HEK293 (cell line): ENCODE data around the gene PACSIN2.

Source experiments
- ATF2 ChIP-seq: fragments of 450-650 bp; formaldehyde crosslinking; IDR thresholded peaks from 2 replicates; pipeline ENCODE4 v1.5.1; 2016; ENCODE audit warnings: missing biosample characterization, missing genetic modification characterization, low read depth
- BCL11A ChIP-seq: fragments of 450-650 bp; formaldehyde crosslinking; IDR thresholded peaks from 2 replicates; pipeline ENCODE4 v1.5.1; 2016; ENCODE audit warnings: low read depth, missing biosample characterization, missing genetic modification characterization
- GLI4 ChIP-seq: fragments of 450-650 bp; formaldehyde crosslinking; IDR thresholded peaks from 2 replicates; pipeline ENCODE4 v1.5.1; 2016; ENCODE audit warnings: missing biosample characterization, missing genetic modification characterization
- GLIS2 ChIP-seq: fragments of 450-650 bp; formaldehyde crosslinking; IDR thresholded peaks from 2 replicates; pipeline ENCODE4 v1.5.1; 2016; ENCODE audit warnings: missing biosample characterization, missing genetic modification characterization
- KLF8 ChIP-seq: fragments of 450-650 bp; formaldehyde crosslinking; IDR thresholded peaks from 2 replicates; pipeline ENCODE4 v1.5.1; 2016; ENCODE audit warnings: missing biosample characterization, missing genetic modification characterization
- REST ChIP-seq: fragments of 450-650 bp; formaldehyde crosslinking; IDR thresholded peaks from 2 replicates; pipeline ENCODE4 v1.5.1; 2016; ENCODE audit warnings: missing biosample characterization, missing genetic modification characterization
- ZBTB10 ChIP-seq: fragments of 450-650 bp; formaldehyde crosslinking; IDR thresholded peaks from 2 replicates; pipeline ENCODE4 v1.5.1; 2016; ENCODE audit warnings: missing biosample characterization, missing genetic modification characterization
- ZNF10 ChIP-seq: fragments of 450-650 bp; formaldehyde crosslinking; IDR thresholded peaks from 2 replicates; pipeline ENCODE4 v1.5.1; 2017; ENCODE audit warnings: missing biosample characterization, missing genetic modification characterization
- ZNF112 ChIP-seq: fragments of 450-650 bp; formaldehyde crosslinking; IDR thresholded peaks from 2 replicates; pipeline ENCODE4 v1.5.0; 2017; ENCODE audit warnings: missing biosample characterization, missing genetic modification characterization
- ZNF155 ChIP-seq: fragments of 450-650 bp; formaldehyde crosslinking; IDR thresholded peaks from 2 replicates; pipeline ENCODE4 v1.5.1; 2016; ENCODE audit warnings: missing biosample characterization, missing genetic modification characterization
- ZNF19 ChIP-seq: fragments of 450-650 bp; formaldehyde crosslinking; IDR thresholded peaks from 2 replicates; pipeline ENCODE4; 2016; ENCODE audit warnings: missing biosample characterization, missing genetic modification characterization, low read depth
- ZNF239 ChIP-seq: fragments of 450-650 bp; formaldehyde crosslinking; IDR thresholded peaks from 2 replicates; pipeline ENCODE4 v1.5.1; 2016; ENCODE audit warnings: missing biosample characterization, missing genetic modification characterization
- ZNF37A ChIP-seq: fragments of 450-650 bp; IDR thresholded peaks from 2 replicates; pipeline ENCODE4 v1.5.1; 2018; ENCODE audit warnings: missing biosample characterization, missing genetic modification characterization
- ZNF404 ChIP-seq: fragments of 450-650 bp; formaldehyde crosslinking; IDR thresholded peaks from 2 replicates; pipeline ENCODE4 v1.5.1; 2017; ENCODE audit warnings: missing biosample characterization, missing genetic modification characterization
- ZNF488 ChIP-seq: fragments of 450-650 bp; formaldehyde crosslinking; IDR thresholded peaks from 2 replicates; pipeline ENCODE4 v1.5.1; 2016; ENCODE audit warnings: missing biosample characterization, missing genetic modification characterization
- ZNF558 ChIP-seq: fragments of 450-650 bp; formaldehyde crosslinking; IDR thresholded peaks from 2 replicates; pipeline ENCODE4 v1.5.1; 2016; ENCODE audit warnings: missing biosample characterization, missing genetic modification characterization
- ZNF660 ChIP-seq: fragments of 450-650 bp; IDR thresholded peaks from 2 replicates; pipeline ENCODE4 v1.5.1; 2018; ENCODE audit warnings: missing biosample characterization, mild to moderate bottlenecking, missing genetic modification characterization
- ZNF791 ChIP-seq: fragments of 450-650 bp; formaldehyde crosslinking; IDR thresholded peaks from 2 replicates; pipeline ENCODE4 v1.5.1; 2016; ENCODE audit warnings: missing biosample characterization, missing genetic modification characterization
- TF ChIP-seq, protein P1 (sequence below): fragments of 450-650 bp; formaldehyde crosslinking; IDR thresholded peaks from 2 replicates; pipeline ENCODE4 v1.5.1; 2016; ENCODE audit warnings: missing biosample characterization, missing genetic modification characterization
- TF ChIP-seq, protein P2 (sequence below): IDR thresholded peaks from 2 replicates; pipeline ENCODE4 v1.6.1; 2011; ENCODE audit warnings: mild to moderate bottlenecking, low read depth, low read length, borderline replicate concordance
- TF ChIP-seq, protein P3 (sequence below): fragments of 450-650 bp; formaldehyde crosslinking; IDR thresholded peaks from 2 replicates; pipeline ENCODE4 v1.5.1; 2016; ENCODE audit warnings: missing biosample characterization, missing genetic modification characterization, borderline replicate concordance

Gene PACSIN2

GRCh38 chr22:43014316-43014868 lies 557 bp downstream of the PACSIN2 start (continued):
- TF ChIP-seq GLI4 (tag by site-specific recombination) (no peak), ZNF112 (tag by site-specific recombination) (no peak), ZBTB10 (peak; percentile 64; the same call in 1 of the 2 replicates), ZNF660 (tag by site-specific recombination) (no peak), ZNF155 (tag by site-specific recombination) (no peak), REST (tag by site-specific recombination) (no peak), ZNF37A (no peak), ZNF239 (tag by site-specific recombination) (no peak), ZNF791 (no peak), ZNF10 (tag by site-specific recombination) (no peak), KLF8 (tag by site-specific recombination) (peak; percentile 14; the same call in 1 of the 2 replicates), GLIS2 (tag by site-specific recombination) (peak; percentile 88), ZNF19 (tag by site-specific recombination) (no peak), ATF2 (no peak), ZNF488 (tag by site-specific recombination) (no peak), BCL11A (tag by site-specific recombination) (no peak; the same call in 1 of the 2 replicates), ZNF558 (tag by site-specific recombination) (no peak), ZNF404 (no peak)
- TF ChIP-seq, protein P1, sequence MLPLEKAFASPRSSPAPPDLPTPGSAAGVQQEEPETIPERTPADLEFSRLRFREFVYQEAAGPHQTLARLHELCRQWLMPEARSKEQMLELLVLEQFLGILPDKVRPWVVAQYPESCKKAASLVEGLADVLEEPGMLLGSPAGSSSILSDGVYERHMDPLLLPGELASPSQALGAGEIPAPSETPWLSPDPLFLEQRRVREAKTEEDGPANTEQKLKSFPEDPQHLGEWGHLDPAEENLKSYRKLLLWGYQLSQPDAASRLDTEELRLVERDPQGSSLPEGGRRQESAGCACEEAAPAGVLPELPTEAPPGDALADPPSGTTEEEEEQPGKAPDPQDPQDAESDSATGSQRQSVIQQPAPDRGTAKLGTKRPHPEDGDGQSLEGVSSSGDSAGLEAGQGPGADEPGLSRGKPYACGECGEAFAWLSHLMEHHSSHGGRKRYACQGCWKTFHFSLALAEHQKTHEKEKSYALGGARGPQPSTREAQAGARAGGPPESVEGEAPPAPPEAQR: no peak
- TF ChIP-seq, protein P2, sequence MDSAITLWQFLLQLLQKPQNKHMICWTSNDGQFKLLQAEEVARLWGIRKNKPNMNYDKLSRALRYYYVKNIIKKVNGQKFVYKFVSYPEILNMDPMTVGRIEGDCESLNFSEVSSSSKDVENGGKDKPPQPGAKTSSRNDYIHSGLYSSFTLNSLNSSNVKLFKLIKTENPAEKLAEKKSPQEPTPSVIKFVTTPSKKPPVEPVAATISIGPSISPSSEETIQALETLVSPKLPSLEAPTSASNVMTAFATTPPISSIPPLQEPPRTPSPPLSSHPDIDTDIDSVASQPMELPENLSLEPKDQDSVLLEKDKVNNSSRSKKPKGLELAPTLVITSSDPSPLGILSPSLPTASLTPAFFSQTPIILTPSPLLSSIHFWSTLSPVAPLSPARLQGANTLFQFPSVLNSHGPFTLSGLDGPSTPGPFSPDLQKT: no peak
- TF ChIP-seq, protein P3, sequence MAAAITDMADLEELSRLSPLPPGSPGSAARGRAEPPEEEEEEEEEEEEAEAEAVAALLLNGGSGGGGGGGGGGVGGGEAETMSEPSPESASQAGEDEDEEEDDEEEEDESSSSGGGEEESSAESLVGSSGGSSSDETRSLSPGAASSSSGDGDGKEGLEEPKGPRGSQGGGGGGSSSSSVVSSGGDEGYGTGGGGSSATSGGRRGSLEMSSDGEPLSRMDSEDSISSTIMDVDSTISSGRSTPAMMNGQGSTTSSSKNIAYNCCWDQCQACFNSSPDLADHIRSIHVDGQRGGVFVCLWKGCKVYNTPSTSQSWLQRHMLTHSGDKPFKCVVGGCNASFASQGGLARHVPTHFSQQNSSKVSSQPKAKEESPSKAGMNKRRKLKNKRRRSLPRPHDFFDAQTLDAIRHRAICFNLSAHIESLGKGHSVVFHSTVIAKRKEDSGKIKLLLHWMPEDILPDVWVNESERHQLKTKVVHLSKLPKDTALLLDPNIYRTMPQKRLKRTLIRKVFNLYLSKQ (tag by site-specific recombination): 0 out of 2 replicates have a peak, but pooled peaks have one; percentile 18
